ENCODE measurements around the gene GRM5.

The GRM5 gene

DNA sequence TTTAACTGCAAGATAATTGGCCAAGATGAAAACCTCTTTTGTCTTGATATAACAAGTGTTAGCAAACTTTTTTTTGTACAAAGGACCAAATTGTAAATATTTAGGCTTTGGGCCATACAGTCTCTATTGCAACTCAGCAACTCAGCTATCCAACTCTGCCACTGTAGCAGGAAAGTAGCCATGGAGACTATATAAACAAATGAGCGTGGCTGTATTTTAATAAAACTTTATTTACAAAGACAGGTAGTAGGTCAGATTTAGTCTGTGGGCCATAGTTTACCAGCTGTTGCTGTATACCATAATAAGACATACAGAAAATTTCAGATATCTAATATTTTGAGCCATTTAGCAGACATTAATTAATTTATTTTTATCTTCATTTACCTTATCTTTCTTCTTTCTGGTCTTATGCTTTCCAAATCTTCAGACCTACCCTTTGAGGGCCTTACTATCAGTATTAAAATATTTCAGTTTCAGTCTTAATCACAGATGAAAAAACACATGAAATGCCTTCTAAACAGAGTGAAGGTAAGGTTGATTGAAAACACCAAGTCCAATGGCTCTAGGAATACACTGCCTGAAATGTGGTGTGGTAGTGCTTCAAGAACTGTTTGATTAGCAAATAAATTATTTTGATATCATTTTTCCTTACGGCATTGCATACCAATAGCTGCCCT is 471.4 kb downstream of the GRM5 start:
- Histone ChIP-seq H3K9me3 (ENCODE audit: insufficient read depth, low read length) (no peaks in the 10 kb centered on the region), H3K27ac (ENCODE audit: low read length) (no peak overlapping the region), H3K4me2 (ENCODE audit: low read length) (no peak overlapping the region), H3K9ac (ENCODE audit: low read length) (no peak overlapping the region), H2AFZ (ENCODE audit: low read depth, low read length) (no peak overlapping the region), H3K36me3 (replicated peaks; ENCODE audit: low read depth, low read length) (no peaks in the 10 kb centered on the region), H4K20me1 (ENCODE audit: insufficient read depth, low read length) (no peaks in the 10 kb centered on the region), H3K4me3 (ENCODE audit: low read length) (no peak overlapping the region), H3K4me1 (ENCODE audit: low read length) (peaks cover 9% of the 10 kb centered on the region), H3K27me3 (ENCODE audit: low read depth, low read length) (no peaks in the 10 kb centered on the region), H3K79me2 (ENCODE audit: low read length) (no peaks in the 10 kb centered on the region)
- TF ChIP-seq, protein P1, sequence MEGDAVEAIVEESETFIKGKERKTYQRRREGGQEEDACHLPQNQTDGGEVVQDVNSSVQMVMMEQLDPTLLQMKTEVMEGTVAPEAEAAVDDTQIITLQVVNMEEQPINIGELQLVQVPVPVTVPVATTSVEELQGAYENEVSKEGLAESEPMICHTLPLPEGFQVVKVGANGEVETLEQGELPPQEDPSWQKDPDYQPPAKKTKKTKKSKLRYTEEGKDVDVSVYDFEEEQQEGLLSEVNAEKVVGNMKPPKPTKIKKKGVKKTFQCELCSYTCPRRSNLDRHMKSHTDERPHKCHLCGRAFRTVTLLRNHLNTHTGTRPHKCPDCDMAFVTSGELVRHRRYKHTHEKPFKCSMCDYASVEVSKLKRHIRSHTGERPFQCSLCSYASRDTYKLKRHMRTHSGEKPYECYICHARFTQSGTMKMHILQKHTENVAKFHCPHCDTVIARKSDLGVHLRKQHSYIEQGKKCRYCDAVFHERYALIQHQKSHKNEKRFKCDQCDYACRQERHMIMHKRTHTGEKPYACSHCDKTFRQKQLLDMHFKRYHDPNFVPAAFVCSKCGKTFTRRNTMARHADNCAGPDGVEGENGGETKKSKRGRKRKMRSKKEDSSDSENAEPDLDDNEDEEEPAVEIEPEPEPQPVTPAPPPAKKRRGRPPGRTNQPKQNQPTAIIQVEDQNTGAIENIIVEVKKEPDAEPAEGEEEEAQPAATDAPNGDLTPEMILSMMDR (IDR thresholded peaks at IDR 0.05; ENCODE audit: low read depth, low read length): no peak
- no peak for TF ChIP-seq EZH2phosphoT487 (IDR thresholded peaks at IDR 0.05; ENCODE audit: low read depth)

- Histone ChIP-seq H3K27ac (ENCODE audit: low read length) (no peak overlapping the region), H3K4me2 (ENCODE audit: low read length) (no peak overlapping the region), H3K4me3 (ENCODE audit: low read length) (no peak overlapping the region), H3K9me3 (ENCODE audit: insufficient read depth, low read length) (no peaks in the 10 kb centered on the region), H3K36me3 (replicated peaks; ENCODE audit: low read depth, low read length) (no peaks in the 10 kb centered on the region), H2AFZ (ENCODE audit: low read depth, low read length) (no peak overlapping the region), H3K9ac (ENCODE audit: low read length) (no peak overlapping the region), H3K4me1 (ENCODE audit: low read length) (peaks cover 11% of the 10 kb centered on the region), H3K27me3 (ENCODE audit: low read depth, low read length) (no peaks in the 10 kb centered on the region), H3K79me2 (ENCODE audit: low read length) (no peaks in the 10 kb centered on the region), H4K20me1 (ENCODE audit: insufficient read depth, low read length) (no peaks in the 10 kb centered on the region)
- no peak for TF ChIP-seq EZH2phosphoT487 (IDR thresholded peaks at IDR 0.05; ENCODE audit: low read depth)
- TF ChIP-seq, protein P1 (IDR thresholded peaks at IDR 0.05; ENCODE audit: low read depth, low read length): no peak
Measured at GRCh38 chr11:88590361-88590760, 475.4 kb downstream of the GRM5 start.

- H3K9ac ChIP-seq (ENCODE audit: low read length): no peak overlapping the region
- TF ChIP-seq, protein P1 (IDR thresholded peaks at IDR 0.05; ENCODE audit: low read depth, low read length): no peak
- TF ChIP-seq EZH2phosphoT487 (IDR thresholded peaks at IDR 0.05; ENCODE audit: low read depth): no peak
- no peak overlapping the region for H3K27ac ChIP-seq (ENCODE audit: low read length)
- H3K4me3 ChIP-seq (ENCODE audit: low read length): no peak overlapping the region
- H3K36me3 ChIP-seq (replicated peaks; ENCODE audit: low read depth, low read length): no peaks in the 10 kb centered on the region
- no peaks in the 10 kb centered on the region for H3K79me2 ChIP-seq (ENCODE audit: low read length)
- H3K4me1 ChIP-seq (ENCODE audit: low read length): peaks cover 19% of the 10 kb centered on the region
- H3K9me3 ChIP-seq (ENCODE audit: insufficient read depth, low read length): no peaks in the 10 kb centered on the region
- H2AFZ ChIP-seq (ENCODE audit: low read depth, low read length): no peak overlapping the region
- H4K20me1 ChIP-seq (ENCODE audit: insufficient read depth, low read length): no peaks in the 10 kb centered on the region
- H3K4me2 ChIP-seq (ENCODE audit: low read length): no peak overlapping the region
- H3K27me3 ChIP-seq (ENCODE audit: low read depth, low read length): no peaks in the 10 kb centered on the region
Measured at GRCh38 chr11:88583251-88583650, 482.5 kb downstream of the GRM5 start.

GRCh38 chr11:88579466-88579865 is 486.3 kb downstream of the GRM5 start:
- Histone ChIP-seq H3K79me2 (ENCODE audit: low read length) (no peaks in the 10 kb centered on the region), H3K4me1 (ENCODE audit: low read length) (peaks cover 19% of the 10 kb centered on the region), H2AFZ (ENCODE audit: low read depth, low read length) (no peak overlapping the region), H4K20me1 (ENCODE audit: insufficient read depth, low read length) (no peaks in the 10 kb centered on the region), H3K27me3 (ENCODE audit: low read depth, low read length) (no peaks in the 10 kb centered on the region), H3K9ac (ENCODE audit: low read length) (no peak overlapping the region), H3K9me3 (ENCODE audit: insufficient read depth, low read length) (no peaks in the 10 kb centered on the region), H3K36me3 (replicated peaks; ENCODE audit: low read depth, low read length) (no peaks in the 10 kb centered on the region), H3K4me3 (ENCODE audit: low read length) (no peak overlapping the region), H3K27ac (ENCODE audit: low read length) (no peak overlapping the region), H3K4me2 (ENCODE audit: low read length) (no peak overlapping the region)
- TF ChIP-seq EZH2phosphoT487 (IDR thresholded peaks at IDR 0.05; ENCODE audit: low read depth): no peak
- TF ChIP-seq, protein P1 (IDR thresholded peaks at IDR 0.05; ENCODE audit: low read depth, low read length): no peak
